Activated effector memory CD4-positive, alpha-beta T cell treated with anti-CD3 and anti-CD28 coated beads, Interleukin-2, amount 50 U/mL, for 16 hours (primary cell): ENCODE results near the gene CYP3A5.
"Not testable (repeated sequence)": the region's sequence is repeated elsewhere in the genome, so short reads cannot be mapped to it uniquely, and the experiment has no call there.

Experiments used
- DNase-seq: peaks from one replicate; pipeline ENCODE4 v3.0.0-alpha.2; 2020

CYP3A5 gene

GRCh38 chr7:99637414-99637813 lies 42.4 kb downstream of the CYP3A5 start:
- not testable (repeated sequence) for DNase-seq

- DNase-seq: no peak
These were observed 48.3 kb downstream of the CYP3A5 start for GRCh38 chr7:99631295-99632109.

DNA sequence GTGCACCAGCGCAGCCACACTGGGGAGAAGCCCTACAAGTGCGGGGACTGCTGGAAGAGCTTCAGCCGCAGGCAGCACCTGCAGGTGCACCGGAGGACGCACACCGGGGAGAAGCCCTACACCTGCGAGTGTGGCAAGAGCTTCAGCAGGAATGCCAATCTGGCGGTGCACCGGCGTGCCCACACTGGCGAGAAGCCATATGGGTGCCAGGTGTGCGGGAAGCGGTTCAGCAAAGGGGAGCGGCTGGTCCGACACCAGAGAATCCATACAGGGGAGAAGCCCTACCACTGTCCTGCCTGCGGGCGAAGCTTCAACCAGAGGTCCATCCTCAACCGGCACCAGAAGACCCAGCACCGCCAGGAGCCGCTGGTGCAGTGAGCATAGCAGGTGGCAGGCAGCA lies 50.2 kb downstream of the CYP3A5 start:
- no peak for DNase-seq

GRCh38 chr7:99628471-99629465 lies 51.0 kb downstream of the CYP3A5 start:
- DNase-seq: no peak

- no peak for DNase-seq
These were observed 52.3 kb downstream of the CYP3A5 start for GRCh38 chr7:99627513-99627912.

DNA sequence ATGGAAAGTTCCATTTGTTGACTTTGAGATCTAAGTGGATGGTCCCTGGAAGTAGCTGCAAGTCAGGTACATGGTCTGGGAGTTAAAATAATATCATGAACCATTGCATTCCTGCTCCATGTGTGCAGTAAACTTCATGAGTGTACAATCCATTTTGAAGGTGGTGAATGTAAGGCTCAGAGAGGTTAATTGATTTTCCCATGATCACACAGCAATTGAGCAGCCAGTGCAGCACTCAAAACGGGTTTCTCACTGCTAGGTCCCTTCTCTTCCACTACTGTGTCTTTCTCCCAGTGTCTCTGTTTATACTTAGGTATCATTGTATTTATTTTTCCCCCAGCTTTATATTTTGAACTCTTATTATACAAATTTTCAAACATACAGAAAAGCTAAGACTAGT lies 53.1 kb downstream of the CYP3A5 start:
- no peak for DNase-seq

GRCh38 chr7:99625961-99626360 lies 53.8 kb downstream of the CYP3A5 start:
- DNase-seq: no peak

GRCh38 chr7:99625321-99625720 lies 54.5 kb downstream of the CYP3A5 start:
- no peak for DNase-seq

DNA sequence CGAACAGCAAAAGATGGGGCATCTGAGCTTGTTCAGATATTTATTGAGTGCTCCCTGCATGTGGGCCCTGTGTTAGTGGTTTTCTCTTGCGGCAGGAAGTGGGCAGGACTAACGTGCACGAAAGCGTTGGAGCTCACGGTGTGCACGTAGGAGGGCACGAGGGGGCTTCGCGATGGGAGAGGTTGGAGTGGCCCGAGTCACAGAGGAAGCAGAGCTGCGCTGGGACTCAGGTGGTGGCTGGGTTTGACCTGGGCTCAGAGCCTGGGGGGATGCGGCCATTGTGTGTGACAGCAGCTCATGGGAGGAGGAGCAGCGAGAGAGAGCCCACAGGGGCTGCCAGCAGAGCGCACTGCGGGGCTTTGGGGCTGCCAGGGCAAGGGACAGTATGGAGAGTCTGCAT lies 55.3 kb downstream of the CYP3A5 start:
- peak; percentile 84 for DNase-seq

DNA sequence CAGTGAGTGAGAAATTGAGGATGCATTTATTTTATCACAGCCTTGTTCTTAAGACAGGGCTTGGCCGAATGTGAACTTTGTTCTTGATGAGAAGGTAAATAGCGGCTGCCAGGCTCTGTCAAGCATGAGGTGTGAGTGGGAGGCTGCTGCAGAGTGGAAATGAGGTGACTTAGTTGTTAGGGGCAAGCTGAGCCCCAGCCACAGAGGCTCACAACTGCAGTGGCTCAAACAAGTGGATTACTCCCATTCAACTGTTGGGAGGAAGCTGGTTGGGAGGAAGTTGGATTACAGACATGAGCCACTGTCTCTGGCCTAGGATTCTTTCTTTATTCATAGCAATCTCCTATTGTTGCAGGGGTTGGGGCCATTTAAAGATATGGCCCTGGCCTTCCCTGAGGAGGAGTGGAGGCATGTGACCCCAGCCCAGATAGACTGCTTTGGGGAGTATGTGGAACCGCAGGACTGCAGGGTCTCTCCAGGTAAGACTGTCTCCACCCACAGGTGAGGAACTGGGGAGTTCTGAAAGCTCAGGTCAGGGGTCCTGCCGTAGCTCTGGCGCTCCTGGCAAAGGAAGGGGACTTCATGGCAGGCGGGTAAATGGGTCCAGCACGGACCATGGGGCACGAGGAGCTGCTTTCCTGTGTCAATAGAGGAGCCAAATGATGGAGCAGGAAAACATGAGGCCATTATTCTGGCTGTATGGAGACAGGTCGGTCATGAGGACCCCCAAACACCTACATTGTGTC lies 55.9 kb downstream of the CYP3A5 start:
- DNase-seq: no peak

DNA sequence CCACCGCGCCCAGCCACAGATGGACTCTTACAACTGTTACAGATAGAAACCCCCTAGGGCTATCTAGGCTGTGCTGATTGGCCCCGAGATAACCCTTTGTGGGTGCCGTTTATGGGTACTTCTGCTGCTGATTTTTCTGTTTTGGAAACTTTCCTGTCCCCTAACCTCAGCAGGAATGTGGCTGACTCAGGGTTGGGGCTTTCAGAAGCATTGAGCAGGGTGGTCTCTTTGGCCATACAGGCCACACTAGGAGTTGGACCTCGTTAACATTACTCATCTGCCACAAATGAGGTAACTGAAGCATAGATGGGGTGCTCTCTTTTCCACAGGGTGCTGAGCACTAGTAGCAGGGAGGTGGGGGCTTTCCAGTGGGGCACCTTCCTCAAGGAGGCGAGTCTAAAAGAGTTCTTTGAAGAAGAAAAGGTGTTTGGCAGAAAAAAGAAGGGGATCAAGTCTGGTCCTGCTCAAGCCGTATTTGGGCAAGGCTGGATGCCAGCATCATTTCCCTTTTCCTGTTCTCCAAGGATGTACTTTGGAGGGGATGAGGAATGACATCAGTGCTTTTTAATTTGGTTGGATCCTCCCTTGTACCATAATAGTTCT lies 56.6 kb downstream of the CYP3A5 start:
- DNase-seq: no peak

DNA sequence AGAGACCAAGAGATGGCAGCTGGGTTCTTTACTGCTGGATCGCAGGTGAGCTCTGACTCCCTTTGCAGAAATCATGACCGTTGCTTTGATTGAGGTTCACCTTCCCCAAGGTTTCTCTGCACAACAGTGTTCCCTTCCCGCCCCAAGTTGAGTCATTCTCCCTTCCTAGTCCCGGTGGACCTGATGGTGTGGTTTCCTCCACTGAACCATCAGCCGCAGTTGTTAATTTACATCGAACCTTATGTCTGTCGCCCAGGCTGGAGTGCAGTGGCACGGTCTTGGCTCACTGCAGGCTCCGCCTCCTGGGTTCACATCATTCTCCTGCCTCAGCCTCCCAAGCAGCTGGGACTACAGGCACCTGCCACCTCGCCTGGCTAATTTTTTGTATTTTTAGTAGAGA lies 57.2 kb downstream of the CYP3A5 start:
- DNase-seq: no peak

- no peak for DNase-seq
These were observed 58.5 kb downstream of the CYP3A5 start for GRCh38 chr7:99621271-99621670.

DNA sequence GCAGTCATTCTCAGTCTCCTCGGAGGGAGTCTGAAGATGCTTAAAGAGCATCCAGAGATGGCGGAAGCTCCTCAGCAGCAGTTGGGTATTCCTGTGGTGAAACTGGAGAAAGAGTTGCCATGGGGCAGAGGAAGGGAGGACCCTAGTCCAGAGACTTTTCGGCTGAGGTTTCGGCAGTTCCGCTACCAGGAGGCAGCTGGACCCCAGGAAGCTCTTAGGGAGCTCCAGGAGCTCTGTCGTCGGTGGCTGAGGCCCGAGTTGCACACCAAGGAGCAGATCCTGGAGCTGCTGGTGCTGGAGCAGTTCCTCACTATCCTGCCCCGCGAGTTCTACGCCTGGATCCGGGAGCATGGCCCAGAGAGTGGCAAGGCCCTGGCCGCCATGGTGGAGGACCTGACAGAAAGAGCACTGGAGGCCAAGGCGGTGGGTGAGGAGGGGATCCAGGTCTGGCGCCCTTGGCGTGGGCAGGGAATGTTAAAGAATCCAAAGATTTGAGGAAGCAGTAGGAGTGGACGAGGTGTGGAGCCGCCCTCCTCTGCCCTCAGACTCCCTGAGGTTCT lies 60.1 kb downstream of the CYP3A5 start:
- no peak for DNase-seq

GRCh38 chr7:99618726-99619125 lies 61.1 kb downstream of the CYP3A5 start:
- no peak for DNase-seq

DNA sequence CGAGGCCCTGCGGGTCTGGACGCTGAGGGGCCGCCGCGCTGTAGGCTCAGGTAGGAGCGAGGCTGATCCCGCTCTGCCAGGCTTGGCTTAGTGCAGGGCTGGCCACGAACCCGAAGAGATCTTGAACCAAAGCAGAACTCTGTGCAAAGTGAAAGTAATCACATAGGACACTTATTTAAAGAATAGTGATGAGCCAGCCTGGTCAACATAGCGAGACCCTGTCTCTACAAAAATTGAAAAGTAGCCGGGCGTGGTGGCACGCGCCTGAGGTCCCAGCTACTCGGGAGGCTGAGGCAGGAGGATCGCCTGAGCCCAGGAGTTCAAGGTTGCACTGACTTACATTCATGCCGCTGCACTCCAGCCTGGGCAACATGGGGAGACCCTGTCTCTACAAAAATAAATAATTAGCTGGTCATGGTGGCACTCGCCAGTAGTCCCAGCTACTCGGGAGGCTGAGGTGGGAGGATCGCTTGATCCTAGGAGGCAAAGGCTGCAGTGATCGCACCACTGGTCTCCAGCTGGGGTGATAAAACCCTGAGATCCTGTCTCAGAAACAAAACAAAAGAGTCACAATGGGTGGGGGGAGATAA lies 62.5 kb downstream of the CYP3A5 start:
- DNase-seq: no peak

- DNase-seq: peak; percentile 94
These were observed 63.2 kb downstream of the CYP3A5 start, which contains the start of gene ZSCAN25 for GRCh38 chr7:99616359-99617191. Gene ZSCAN25, plus strand, starts transcription at chr7:99616946. Its CDS starts 2,661 bp downstream, at chr7:99619607.

GRCh38 chr7:99615989-99616358 lies 63.8 kb downstream of the CYP3A5 start:
- DNase-seq: no peak

DNA sequence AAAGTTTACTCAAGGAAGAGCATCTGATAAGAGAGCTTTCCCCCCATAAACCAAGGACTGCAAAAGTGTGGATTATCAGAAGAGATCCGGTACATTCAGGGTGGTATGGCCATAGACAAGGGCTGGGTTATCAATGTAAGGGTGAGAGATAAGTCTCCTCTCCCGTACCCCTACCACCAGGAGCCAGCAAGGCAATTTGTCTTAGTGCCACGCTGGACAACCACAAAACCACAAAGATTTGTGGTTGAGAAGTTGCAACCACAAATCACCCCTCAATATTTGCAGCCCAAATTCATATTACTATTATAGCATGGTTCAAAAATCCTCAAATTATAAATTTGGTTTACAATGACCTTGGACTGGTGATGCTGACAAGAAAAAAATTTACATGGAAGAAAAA lies 65.3 kb downstream of the CYP3A5 start:
- DNase-seq: no peak

- DNase-seq: no peak
These were observed 72.2 kb downstream of the CYP3A5 start for GRCh38 chr7:99607548-99607947.

DNA sequence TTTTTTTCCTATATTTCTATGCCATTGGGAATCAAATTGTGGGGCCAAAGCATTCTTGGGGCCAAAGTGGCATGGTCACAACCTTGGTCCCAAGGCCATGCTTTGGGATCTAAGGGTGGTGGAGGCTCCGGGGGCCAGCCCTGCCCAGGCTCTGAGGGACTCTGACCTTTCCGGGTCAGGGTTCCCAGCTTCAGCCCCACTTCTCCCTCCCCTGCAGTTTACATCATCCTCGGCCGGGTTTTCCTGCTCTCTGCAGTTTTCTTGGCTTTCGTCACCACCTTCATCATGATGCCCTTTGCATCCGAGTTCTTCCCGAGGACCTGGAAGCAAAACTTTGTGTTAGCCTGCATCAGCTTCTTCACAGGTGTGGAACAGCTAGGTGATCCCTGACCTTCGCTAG lies 73.3 kb downstream of the CYP3A5 start:
- no peak for DNase-seq
